SH-SY5Y (cell line): ENCODE results near the gene MEGF9.

Source experiments
- GATA2 ChIP-seq: IDR thresholded peaks from 2 replicates; pipeline ENCODE4 v1.6.1; 2011; ENCODE audit warnings: mild to moderate bottlenecking, low read depth, low read length
- GATA3 ChIP-seq: IDR thresholded peaks from 2 replicates; pipeline ENCODE4 v1.6.1; 2011; ENCODE audit warnings: low read depth, mild to moderate bottlenecking, low read length, moderate library complexity

GRCh38 chr9:120555839-120556238 lies 158.4 kb downstream of the MEGF9 start:
- TF ChIP-seq GATA2 (no peak), GATA3 (no peak)
